AG04450 (cell line): Measurements from ENCODE around the gene ANP32A. TPM values are rescaled to one million over a fixed set of nuclear protein-coding genes. Genes with fewer than 3 reads are reported as not detected.

Experiments
- CTCF ChIA-PET: fragments of 300-600, 350-600 bp; formaldehyde crosslinking; extraction: SDS; loops from one replicate; lab custom pipeline; 2022; ENCODE audit warnings: antibody characterized with exemption, inconsistent platforms; lab: Charles Lee
- POLR2A ChIA-PET: fragments of 350-600 bp; formaldehyde crosslinking; extraction: SDS; loops from one replicate; lab custom pipeline; 2021; ENCODE audit warnings: antibody characterized with exemption, inconsistent platforms; lab: Yijun Ruan, JAX
- DNase-seq: peaks from one replicate; pipeline ENCODE4 v3.0.0-alpha.2; 2011; ENCODE audit warnings: low read depth, low spot score
- H3K27ac ChIP-seq: one replicate; pipeline ENCODE4 v1.5.1; 2012; ENCODE audit warnings: low read depth, low read length, control low read depth
- H3K27me3 ChIP-seq: one replicate; pipeline ENCODE4 v1.6.0; 2012; ENCODE audit warnings: low read length; ENCODE audit not compliant: control insufficient read depth, insufficient read depth
- H3K4me3 ChIP-seq: 2 replicates; pipeline ENCODE4 v1.5.1; 2011; ENCODE audit warnings: mild to moderate bottlenecking, low read depth, low read length, control low read depth
- H3K9me3 ChIP-seq: 2 replicates; pipeline ENCODE4 v1.5.1; 2012; ENCODE audit warnings: low read length; ENCODE audit not compliant: control insufficient read depth, insufficient read depth
- CTCF ChIP-seq: IDR thresholded peaks from 2 replicates; pipeline ENCODE4 v1.5.1; 2011; ENCODE audit warnings: low read depth, low read length, control low read depth, inconsistent platforms
- polyA plus RNA-seq: library from polyadenylated mRNA; depleted of rRNA; stranded (reverse); fragments of >200 nt; gene quantifications from 2 replicates; pipeline ENCODE4 v1.2.3, GENCODE V29; 2011

Gene ANP32A
- polyA plus RNA-seq, 1 experiment = 69.4 TPM

GRCh38 chr15:68785541-68785940, 35.2 kb downstream of the ANP32A start:
- Histone ChIP-seq H3K4me3 (no peak overlapping the region), H3K27me3 (no peaks in the 10 kb centered on the region), H3K27ac (no peak overlapping the region), H3K9me3 (no peaks in the 10 kb centered on the region)
- no peak for DNase-seq
- ChIA-PET POLR2A (no interaction called here), CTCF (interaction anchor here (0.9 kb wide), 1 partner anchor 91 kb away, joined by 3 read pairs; no protein-coding TSS in a partner anchor)
- TF ChIP-seq CTCF = no peak

GRCh38 chr15:68784206-68784605, 36.5 kb downstream of the ANP32A start:
- ChIA-PET POLR2A (no interaction called here), CTCF (interaction anchor here (0.5 to 3.8 kb wide), 5 partner anchors 9 to 141 kb away, joined by 3 to 19 read pairs (median 5); no protein-coding TSS in a partner anchor)
- H3K9me3 ChIP-seq = no peaks in the 10 kb centered on the region
- H3K27ac ChIP-seq = no peak overlapping the region
- DNase-seq = no peak
- H3K4me3 ChIP-seq = no peak overlapping the region
- no peaks in the 10 kb centered on the region for H3K27me3 ChIP-seq
- no peak for TF ChIP-seq CTCF

GRCh38 chr15:68783226-68784058, 37.3 kb downstream of the ANP32A start:
- Histone ChIP-seq H3K4me3 (no peak overlapping the region), H3K27ac (no peak overlapping the region), H3K27me3 (no peaks in the 10 kb centered on the region), H3K9me3 (no peaks in the 10 kb centered on the region)
- TF ChIP-seq CTCF = peak; percentile 56
- no peak for DNase-seq
- ChIA-PET POLR2A (no interaction called here), CTCF (interaction anchor here (0.5 to 3.8 kb wide), 4 partner anchors 10 to 130 kb away, joined by 3 to 19 read pairs (median 6); no protein-coding TSS in a partner anchor)

- DNase-seq = no peak
- H3K27ac ChIP-seq = no peak overlapping the region
- no peaks in the 10 kb centered on the region for H3K9me3 ChIP-seq
- no peak overlapping the region for H3K4me3 ChIP-seq
- TF ChIP-seq CTCF = no peak
- CTCF ChIA-PET = interaction anchor here (2.5 to 3.8 kb wide), 2 partner anchors 12 to 93 kb away, joined by 8 to 19 read pairs; no protein-coding TSS in a partner anchor
- H3K27me3 ChIP-seq = no peaks in the 10 kb centered on the region
- POLR2A ChIA-PET = interaction anchor here (0.6 kb wide), 1 partner anchor 197 kb away, joined by 3 read pairs; no protein-coding TSS in a partner anchor
Observed at GRCh38 chr15:68782589-68783161, 38.0 kb downstream of the ANP32A start.
